OCI-LY1 (cell line): ENCODE measurements around the gene SYCP3.

Source experiments
- H2AFZ ChIP-seq: fragments of 200-600 bp; sonication (generic), shearing (Covaris generic); 2 replicates; pipeline ENCODE4 v1.6.0; 2014; ENCODE audit warnings: antibody characterized with exemption, mild to moderate bottlenecking, low read length
- H3F3A ChIP-seq: fragments of 200-600 bp; sonication (generic), shearing (Covaris generic); 2 replicates; pipeline ENCODE4 v1.6.0; 2014; ENCODE audit warnings: mild to moderate bottlenecking, antibody characterized with exemption, low read length, moderate library complexity; ENCODE audit not compliant: insufficient read depth
- H3K27ac ChIP-seq: fragments of 200-600 bp; sonication (generic); 2 replicates; pipeline ENCODE4 v1.5.1; 2014; ENCODE audit warnings: low read length, mixed run types, mild to moderate bottlenecking, low read depth; ENCODE audit not compliant: poor library complexity, severe bottlenecking
- H3K27me3 ChIP-seq: fragments of 200-600 bp; sonication (generic); 2 replicates; pipeline ENCODE4 v1.6.0; 2014; ENCODE audit warnings: antibody characterized with exemption, mild to moderate bottlenecking, low read length, moderate library complexity; ENCODE audit not compliant: insufficient read depth
- H3K36me3 ChIP-seq: fragments of 200-600 bp; sonication (generic); 2 replicates; pipeline ENCODE4 v1.6.1; 2014; ENCODE audit warnings: mild to moderate bottlenecking, antibody characterized with exemption, low read length, moderate library complexity, mixed read lengths; ENCODE audit not compliant: insufficient read depth
- H3K4me1 ChIP-seq: fragments of 200-600 bp; sonication (generic); 2 replicates; pipeline ENCODE4 v1.5.1; 2014; ENCODE audit warnings: mild to moderate bottlenecking, low read length, moderate library complexity; ENCODE audit not compliant: insufficient read depth, severe bottlenecking
- H3K4me2 ChIP-seq: fragments of 200-600 bp; sonication (generic), shearing (Covaris generic); 2 replicates; pipeline ENCODE4 v1.6.1; 2014; ENCODE audit warnings: low read length
- H3K4me3 ChIP-seq: fragments of 200-600 bp; sonication (generic); 2 replicates; pipeline ENCODE4 v1.5.1; 2014; ENCODE audit warnings: low read length, low read depth, mild to moderate bottlenecking, mixed read lengths; ENCODE audit not compliant: poor library complexity, severe bottlenecking
- H3K79me2 ChIP-seq: fragments of 200-600 bp; shearing (Covaris generic); 2 replicates; pipeline ENCODE4 v1.6.1; 2016; ENCODE audit warnings: mixed run types, low read length, mixed read lengths; ENCODE audit not compliant: insufficient read depth
- H3K9ac ChIP-seq: fragments of 200-600 bp; sonication (generic), shearing (Covaris generic); 2 replicates; pipeline ENCODE4 v1.6.1; 2014; ENCODE audit warnings: mild to moderate bottlenecking, low read length, mixed read lengths
- H3K9me2 ChIP-seq: fragments of 200-600 bp; sonication (generic), shearing (Covaris generic); 2 replicates; pipeline ENCODE4 v1.6.1; 2014; ENCODE audit warnings: low read depth, mild to moderate bottlenecking, low read length, mixed read lengths
- H3K9me3 ChIP-seq: fragments of 200-600 bp; shearing (Covaris generic); 2 replicates; pipeline ENCODE4 v1.6.1; 2014; ENCODE audit warnings: low read length, mixed read lengths
- H4K20me1 ChIP-seq: fragments of 200-600 bp; sonication (generic), shearing (Covaris generic); 2 replicates; pipeline ENCODE4 v1.6.0; 2016; ENCODE audit warnings: mild to moderate bottlenecking, low read length; ENCODE audit not compliant: insufficient read depth
- EZH2 ChIP-seq: fragments of 200-600 bp; sonication (generic), shearing (Covaris generic); IDR thresholded peaks from 2 replicates; pipeline ENCODE4 v1.8.0; 2017; ENCODE audit warnings: borderline replicate concordance, mixed run types, mild to moderate bottlenecking, antibody characterized with exemption, low read length, moderate library complexity, mixed read lengths
- TF ChIP-seq, protein P1 (sequence below): fragments of 200-600 bp; sonication (generic), shearing (Covaris generic); IDR thresholded peaks from 2 replicates; pipeline ENCODE4 v1.5.1; 2017; ENCODE audit warnings: mild to moderate bottlenecking, antibody characterized with exemption, low read length, moderate library complexity, mixed read lengths

Gene SYCP3

DNA sequence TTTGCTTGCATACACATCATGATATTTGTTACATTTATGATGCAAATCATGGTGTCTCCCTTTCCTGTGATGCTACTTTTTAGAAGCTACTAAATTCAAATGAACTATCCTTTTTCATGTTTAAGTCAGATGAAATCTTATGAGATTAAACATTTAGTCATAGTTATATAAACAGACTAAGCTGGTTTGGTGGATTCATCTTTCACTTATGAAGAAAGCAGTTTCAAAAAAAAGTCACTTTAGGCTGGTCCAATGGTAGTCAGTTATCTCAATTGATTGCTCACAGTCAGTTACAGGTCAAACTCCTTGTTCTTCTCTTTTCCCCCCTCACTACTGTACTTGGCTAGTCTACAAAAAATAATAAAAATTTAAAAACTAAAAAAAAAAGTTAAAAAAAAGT lies 19.7 kb downstream of the SYCP3 start:
- Histone ChIP-seq H3K4me1 (no peaks in the 10 kb centered on the region), H3K27ac (no peak overlapping the region), H3K36me3 (peaks cover 69% of the 10 kb centered on the region), H3K4me3 (no peak overlapping the region), H2AFZ (no peak overlapping the region), H3K9me3 (no peaks in the 10 kb centered on the region), H3K4me2 (no peak overlapping the region), H3K9ac (no peak overlapping the region), H3K79me2 (peaks cover 23% of the 10 kb centered on the region), H3K9me2 (no peaks in the 10 kb centered on the region), H3F3A (no peaks in the 10 kb centered on the region), H4K20me1 (no peaks in the 10 kb centered on the region), H3K27me3 (no peaks in the 10 kb centered on the region)
- no peak for TF ChIP-seq EZH2
- TF ChIP-seq, protein P1, sequence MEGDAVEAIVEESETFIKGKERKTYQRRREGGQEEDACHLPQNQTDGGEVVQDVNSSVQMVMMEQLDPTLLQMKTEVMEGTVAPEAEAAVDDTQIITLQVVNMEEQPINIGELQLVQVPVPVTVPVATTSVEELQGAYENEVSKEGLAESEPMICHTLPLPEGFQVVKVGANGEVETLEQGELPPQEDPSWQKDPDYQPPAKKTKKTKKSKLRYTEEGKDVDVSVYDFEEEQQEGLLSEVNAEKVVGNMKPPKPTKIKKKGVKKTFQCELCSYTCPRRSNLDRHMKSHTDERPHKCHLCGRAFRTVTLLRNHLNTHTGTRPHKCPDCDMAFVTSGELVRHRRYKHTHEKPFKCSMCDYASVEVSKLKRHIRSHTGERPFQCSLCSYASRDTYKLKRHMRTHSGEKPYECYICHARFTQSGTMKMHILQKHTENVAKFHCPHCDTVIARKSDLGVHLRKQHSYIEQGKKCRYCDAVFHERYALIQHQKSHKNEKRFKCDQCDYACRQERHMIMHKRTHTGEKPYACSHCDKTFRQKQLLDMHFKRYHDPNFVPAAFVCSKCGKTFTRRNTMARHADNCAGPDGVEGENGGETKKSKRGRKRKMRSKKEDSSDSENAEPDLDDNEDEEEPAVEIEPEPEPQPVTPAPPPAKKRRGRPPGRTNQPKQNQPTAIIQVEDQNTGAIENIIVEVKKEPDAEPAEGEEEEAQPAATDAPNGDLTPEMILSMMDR, result no peak

DNA sequence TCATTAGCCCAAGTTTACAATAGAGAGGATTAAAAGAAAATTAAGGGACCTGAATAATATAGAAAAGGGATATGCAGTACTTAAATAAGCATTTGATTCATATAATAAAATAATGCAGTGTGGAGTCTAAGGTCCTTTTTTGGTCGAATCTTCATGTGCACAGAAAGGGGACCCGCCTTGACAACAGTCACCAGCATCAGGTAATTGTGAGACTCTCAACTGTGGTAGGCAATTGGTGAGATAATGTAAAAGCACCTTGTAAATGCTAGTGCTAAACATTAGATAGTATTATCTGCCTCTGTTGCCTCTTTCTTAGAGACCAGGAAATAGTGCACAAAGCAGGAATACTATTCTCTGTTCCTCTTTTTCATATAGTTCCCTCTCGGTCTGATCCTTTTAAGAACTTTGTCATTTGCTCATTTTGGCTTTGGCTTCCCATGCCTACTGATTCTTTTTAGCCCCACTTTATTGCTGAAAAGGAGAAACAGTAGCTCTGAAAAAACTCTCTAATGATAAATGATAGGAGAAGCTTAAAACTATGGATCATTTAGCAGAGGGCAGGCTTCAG lies 24.3 kb downstream of the SYCP3 start:
- peaks cover 69% of the 10 kb centered on the region for H3K79me2 ChIP-seq
- no peaks in the 10 kb centered on the region for H3K27me3 ChIP-seq
- no peaks in the 10 kb centered on the region for H4K20me1 ChIP-seq
- H2AFZ ChIP-seq, result no peak overlapping the region
- H3F3A ChIP-seq, result no peaks in the 10 kb centered on the region
- no peak overlapping the region for H3K27ac ChIP-seq
- H3K4me1 ChIP-seq, result peaks cover 10% of the 10 kb centered on the region
- H3K9ac ChIP-seq, result no peak overlapping the region
- no peaks in the 10 kb centered on the region for H3K9me2 ChIP-seq
- no peak overlapping the region for H3K4me2 ChIP-seq
- H3K36me3 ChIP-seq, result peaks cover 40% of the 10 kb centered on the region
- no peak for TF ChIP-seq EZH2
- TF ChIP-seq, protein P1, result no peak
- no peak overlapping the region for H3K4me3 ChIP-seq
- no peaks in the 10 kb centered on the region for H3K9me3 ChIP-seq

DNA sequence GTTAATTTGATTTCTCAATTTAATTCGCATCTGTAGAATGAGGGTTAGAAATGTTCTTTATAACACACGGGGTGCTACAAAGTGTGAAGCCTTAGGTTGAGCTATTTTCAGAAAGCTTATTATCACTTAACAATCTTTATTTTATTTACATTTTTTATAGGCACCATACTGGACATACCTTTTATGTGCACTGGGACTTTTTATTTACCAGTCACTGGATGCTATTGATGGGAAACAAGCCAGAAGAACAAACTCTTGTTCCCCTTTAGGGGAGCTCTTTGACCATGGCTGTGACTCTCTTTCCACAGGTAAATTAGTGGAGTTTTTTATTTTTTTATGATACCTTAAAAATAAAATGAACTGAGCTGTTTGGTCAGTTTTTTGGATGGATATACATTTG lies 25.3 kb downstream of the SYCP3 start:
- Histone ChIP-seq H3K4me3 (no peak overlapping the region), H3F3A (no peaks in the 10 kb centered on the region), H3K79me2 (peaks cover 79% of the 10 kb centered on the region), H3K4me1 (peaks cover 10% of the 10 kb centered on the region), H3K36me3 (peaks cover 38% of the 10 kb centered on the region), H3K9ac (no peak overlapping the region), H3K27me3 (no peaks in the 10 kb centered on the region), H2AFZ (no peak overlapping the region), H3K9me2 (no peaks in the 10 kb centered on the region), H3K9me3 (no peaks in the 10 kb centered on the region), H3K27ac (no peak overlapping the region), H3K4me2 (no peak overlapping the region), H4K20me1 (no peaks in the 10 kb centered on the region)
- no peak for TF ChIP-seq EZH2

DNA sequence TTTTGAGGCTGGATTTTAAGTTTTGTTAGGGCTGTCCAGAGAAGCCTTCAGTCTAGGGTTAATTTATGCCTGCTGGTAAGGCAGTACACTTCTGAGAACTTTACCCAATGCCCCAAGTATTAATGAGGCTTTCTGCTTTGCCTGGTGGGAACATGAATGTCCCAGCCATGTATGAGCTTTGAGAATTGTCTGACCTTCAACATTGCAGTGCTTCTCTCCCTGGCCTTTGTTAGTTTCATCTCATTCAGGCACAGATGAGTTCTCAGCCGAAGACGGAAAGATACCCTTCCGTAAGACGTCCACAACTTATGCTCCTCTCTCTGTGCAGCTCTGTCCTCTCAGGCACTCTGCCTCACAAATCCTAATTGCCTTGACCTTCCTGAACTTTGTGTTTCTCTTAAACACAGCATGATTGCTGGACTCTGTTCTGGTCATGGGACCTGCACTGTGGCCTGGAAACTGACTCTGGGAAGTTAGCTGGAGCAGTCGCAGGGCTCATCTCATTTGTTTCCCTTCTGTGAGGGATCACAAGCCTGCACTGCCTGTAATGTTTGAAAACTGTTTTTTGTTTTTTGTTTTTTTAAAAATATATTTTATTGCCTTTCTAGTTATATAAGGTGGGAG lies 26.1 kb downstream of the SYCP3 start:
- H3F3A ChIP-seq, result no peaks in the 10 kb centered on the region
- no peak overlapping the region for H2AFZ ChIP-seq
- H3K4me3 ChIP-seq, result no peak overlapping the region
- H3K9me3 ChIP-seq, result no peaks in the 10 kb centered on the region
- peaks cover 87% of the 10 kb centered on the region for H3K79me2 ChIP-seq
- H3K27me3 ChIP-seq, result no peaks in the 10 kb centered on the region
- H4K20me1 ChIP-seq, result no peaks in the 10 kb centered on the region
- no peak overlapping the region for H3K4me2 ChIP-seq
- H3K9me2 ChIP-seq, result no peaks in the 10 kb centered on the region
- no peak for TF ChIP-seq EZH2
- TF ChIP-seq, protein P1, result no peak
- H3K4me1 ChIP-seq, result peaks cover 10% of the 10 kb centered on the region
- no peak overlapping the region for H3K9ac ChIP-seq
- H3K27ac ChIP-seq, result peak overlapping the region; percentile 2
- H3K36me3 ChIP-seq, result peaks cover 32% of the 10 kb centered on the region
